SK-N-SH (cell line): Measurements from ENCODE around the gene RPS8.

Experiments
- CTCF ChIP-seq: fragments of 200-600 bp; sonication (generic); IDR thresholded peaks from 2 replicates; pipeline ENCODE4 v1.6.1; 2017; ENCODE audit warnings: antibody characterized with exemption, mild to moderate bottlenecking, moderate library complexity
- POLR2AphosphoS5 ChIP-seq: IDR thresholded peaks from 2 replicates; pipeline ENCODE4 v1.6.1; 2012; ENCODE audit warnings: low read depth, low read length
- REST ChIP-seq: IDR thresholded peaks from 2 replicates; pipeline ENCODE4 v1.6.1; 2012; ENCODE audit warnings: mild to moderate bottlenecking, low read depth, low read length, moderate library complexity
- SIN3A ChIP-seq: IDR thresholded peaks from 2 replicates; pipeline ENCODE4 v1.6.1; 2012; ENCODE audit warnings: low read depth, mild to moderate bottlenecking, low read length, moderate library complexity, borderline replicate concordance
- TAF1 ChIP-seq: IDR thresholded peaks from 2 replicates; pipeline ENCODE4 v1.6.1; 2012; ENCODE audit warnings: low read depth, mild to moderate bottlenecking, low read length, moderate library complexity, borderline replicate concordance
- TCF12 ChIP-seq: IDR thresholded peaks from 2 replicates; pipeline ENCODE4 v1.4.0; 2012
- ZBTB33 ChIP-seq: IDR thresholded peaks from 2 replicates; pipeline ENCODE4 v1.4.0; 2012; ENCODE audit warnings: low read depth, borderline replicate concordance

GRCh38 chr1:44798481-44799365 lies 23.4 kb downstream of the RPS8 start:
- TF ChIP-seq TCF12 (no peak), POLR2AphosphoS5 (no peak), REST (no peak), CTCF (no peak), ZBTB33 (no peak), TAF1 (no peak), SIN3A (no peak)
